Measurements from ENCODE around the gene PIK3AP1.

PIK3AP1 gene

DNA sequence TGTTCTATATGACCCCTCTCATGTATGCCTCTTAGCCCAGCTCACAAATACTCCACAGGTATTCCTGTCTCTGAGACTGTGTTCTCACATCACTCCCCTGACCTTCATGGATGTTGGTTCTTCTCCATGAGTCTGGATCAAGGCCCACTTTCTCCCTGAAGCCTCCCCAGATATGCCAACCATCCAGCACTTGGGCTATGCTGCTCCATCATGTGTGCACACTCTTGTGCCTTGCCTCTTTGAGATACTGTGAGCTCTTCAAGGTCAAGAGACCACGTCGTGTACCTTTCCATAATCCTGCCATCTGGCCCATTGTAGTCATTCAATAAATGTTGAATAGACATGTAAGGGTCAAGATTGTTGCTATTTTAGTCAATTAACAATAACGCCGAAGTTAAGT lies 103.4 kb downstream of the PIK3AP1 start:
- TF ChIP-seq SPI1 (IDR thresholded peaks at IDR 0.05; ENCODE audit: borderline replicate concordance, low read depth) (no peak), POLR2AphosphoS5 (IDR thresholded peaks at IDR 0.05; ENCODE audit: low read depth) (no peak), CTCF (IDR thresholded peaks at IDR 0.05; ENCODE audit: insufficient read depth, low read length) (no peak), GABPA (IDR thresholded peaks at IDR 0.05; ENCODE audit: low read depth) (no peak)
- TF ChIP-seq, protein P1, sequence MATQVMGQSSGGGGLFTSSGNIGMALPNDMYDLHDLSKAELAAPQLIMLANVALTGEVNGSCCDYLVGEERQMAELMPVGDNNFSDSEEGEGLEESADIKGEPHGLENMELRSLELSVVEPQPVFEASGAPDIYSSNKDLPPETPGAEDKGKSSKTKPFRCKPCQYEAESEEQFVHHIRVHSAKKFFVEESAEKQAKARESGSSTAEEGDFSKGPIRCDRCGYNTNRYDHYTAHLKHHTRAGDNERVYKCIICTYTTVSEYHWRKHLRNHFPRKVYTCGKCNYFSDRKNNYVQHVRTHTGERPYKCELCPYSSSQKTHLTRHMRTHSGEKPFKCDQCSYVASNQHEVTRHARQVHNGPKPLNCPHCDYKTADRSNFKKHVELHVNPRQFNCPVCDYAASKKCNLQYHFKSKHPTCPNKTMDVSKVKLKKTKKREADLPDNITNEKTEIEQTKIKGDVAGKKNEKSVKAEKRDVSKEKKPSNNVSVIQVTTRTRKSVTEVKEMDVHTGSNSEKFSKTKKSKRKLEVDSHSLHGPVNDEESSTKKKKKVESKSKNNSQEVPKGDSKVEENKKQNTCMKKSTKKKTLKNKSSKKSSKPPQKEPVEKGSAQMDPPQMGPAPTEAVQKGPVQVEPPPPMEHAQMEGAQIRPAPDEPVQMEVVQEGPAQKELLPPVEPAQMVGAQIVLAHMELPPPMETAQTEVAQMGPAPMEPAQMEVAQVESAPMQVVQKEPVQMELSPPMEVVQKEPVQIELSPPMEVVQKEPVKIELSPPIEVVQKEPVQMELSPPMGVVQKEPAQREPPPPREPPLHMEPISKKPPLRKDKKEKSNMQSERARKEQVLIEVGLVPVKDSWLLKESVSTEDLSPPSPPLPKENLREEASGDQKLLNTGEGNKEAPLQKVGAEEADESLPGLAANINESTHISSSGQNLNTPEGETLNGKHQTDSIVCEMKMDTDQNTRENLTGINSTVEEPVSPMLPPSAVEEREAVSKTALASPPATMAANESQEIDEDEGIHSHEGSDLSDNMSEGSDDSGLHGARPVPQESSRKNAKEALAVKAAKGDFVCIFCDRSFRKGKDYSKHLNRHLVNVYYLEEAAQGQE (IDR thresholded peaks at IDR 0.05; ENCODE audit: insufficient replicate concordance, low read depth) = no peak
- Histone ChIP-seq H3K27ac (replicated peaks) (no peak overlapping the region), H3K27me3 (ENCODE audit: insufficient read depth, poor library complexity, severe bottlenecking) (no peaks in the 10 kb centered on the region), H3K4me3 (replicated peaks; ENCODE audit: insufficient read depth, low read length) (no peak overlapping the region)
- no peak for DNase-seq (ENCODE audit: low read depth in 1 of 2, low spot score in 1 of 2)

- no peak overlapping the region for H3K4me3 ChIP-seq (replicated peaks; ENCODE audit: insufficient read depth, low read length)
- H3K27me3 ChIP-seq (ENCODE audit: insufficient read depth, poor library complexity, severe bottlenecking) = no peaks in the 10 kb centered on the region
- DNase-seq (ENCODE audit: low read depth in 1 of 2, low spot score in 1 of 2) = no peak
- TF ChIP-seq, protein P1 (IDR thresholded peaks at IDR 0.05; ENCODE audit: insufficient replicate concordance, low read depth) = no peak
- TF ChIP-seq SPI1 (IDR thresholded peaks at IDR 0.05; ENCODE audit: borderline replicate concordance, low read depth) = no peak
- TF ChIP-seq POLR2AphosphoS5 (IDR thresholded peaks at IDR 0.05; ENCODE audit: low read depth) = no peak
- H3K27ac ChIP-seq (replicated peaks) = no peak overlapping the region
Observed at GRCh38 chr10:96614515-96614914, 105.8 kb downstream of the PIK3AP1 start.

DNA sequence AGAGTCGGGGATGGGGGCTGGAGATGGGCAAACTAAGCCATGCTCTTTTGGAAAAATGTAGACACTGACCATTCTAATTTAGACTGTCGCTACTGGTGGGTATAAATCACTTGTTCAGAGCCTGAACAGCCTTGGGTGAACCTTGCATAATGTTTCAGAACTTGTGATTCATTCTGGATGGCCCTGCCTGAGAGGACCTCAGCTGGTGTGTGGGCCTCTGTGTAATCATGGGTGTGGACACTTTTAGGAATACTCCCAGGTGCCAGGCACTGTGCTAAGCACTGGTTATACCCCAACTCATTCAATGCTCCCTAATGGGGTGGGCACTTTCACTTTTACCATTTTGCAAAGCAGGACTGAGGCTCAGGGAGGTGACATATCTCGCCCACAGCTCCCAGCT lies 106.7 kb downstream of the PIK3AP1 start:
- Histone ChIP-seq H3K27ac (replicated peaks) (no peak overlapping the region), H3K27me3 (ENCODE audit: insufficient read depth, poor library complexity, severe bottlenecking) (no peaks in the 10 kb centered on the region), H3K4me3 (replicated peaks; ENCODE audit: insufficient read depth, low read length) (no peak overlapping the region)
- DNase-seq (ENCODE audit: low read depth in 1 of 2, low spot score in 1 of 2) = no peak
- TF ChIP-seq SPI1 (IDR thresholded peaks at IDR 0.05; ENCODE audit: borderline replicate concordance, low read depth) (no peak), POLR2AphosphoS5 (IDR thresholded peaks at IDR 0.05; ENCODE audit: low read depth) (no peak), CTCF (IDR thresholded peaks at IDR 0.05; ENCODE audit: insufficient read depth, low read length) (no peak), GABPA (IDR thresholded peaks at IDR 0.05; ENCODE audit: low read depth) (no peak)
- TF ChIP-seq, protein P1 (IDR thresholded peaks at IDR 0.05; ENCODE audit: insufficient replicate concordance, low read depth) = no peak
